ENCODE data around the gene EPG5. TPM values are rescaled to one million over a fixed set of nuclear protein-coding genes. Genes with fewer than 3 reads are reported as not detected.

The EPG5 gene
- total RNA-seq, 1 experiment from 2014 or later: 16.1 TPM

- no peaks in the 10 kb centered on the region for H3K27me3 ChIP-seq (ENCODE audit: insufficient read depth, low read length)
- H2BK15ac ChIP-seq (ENCODE audit: low read depth, low read length): no peak overlapping the region
- Mint-ChIP-seq H3K36me3 (ENCODE audit: insufficient read depth in 1 of 3, low read depth in 3 of 3) (peaks cover 8 to 32% (median 13%) of the 10 kb centered on the region in 3 experiments), H3K4me3 (no peak overlapping the region), H3K27me3 (ENCODE audit: low read depth) (no peaks in the 10 kb centered on the region; the same call in 1 of the 2 replicates), H3K9me3 (peaks cover 27 to 36% of the 10 kb centered on the region in 2 experiments), H3K27ac (no peak overlapping the region), H3K4me1 (peaks cover 20 to 21% of the 10 kb centered on the region in 2 experiments)
- H4K91ac ChIP-seq (ENCODE audit: insufficient read length, low read depth, low read length): no peak overlapping the region
- H2BK20ac ChIP-seq (ENCODE audit: low read depth, low read length, poor library complexity, severe bottlenecking): no peak overlapping the region
- H3K4ac ChIP-seq (ENCODE audit: low read depth, low read length): no peak overlapping the region
- H4K8ac ChIP-seq (replicated peaks; ENCODE audit: insufficient read length, low read depth, low read length): no peak overlapping the region
- no peak overlapping the region for H3K4me2 ChIP-seq (ENCODE audit: insufficient read depth, insufficient read length, low read length)
- no peak overlapping the region for H4K5ac ChIP-seq (ENCODE audit: insufficient read length, low read depth, low read length)
- no peaks in the 10 kb centered on the region for H3K79me1 ChIP-seq (ENCODE audit: insufficient read depth, low read depth, low read length, poor library complexity, severe bottlenecking)
- H3K23ac ChIP-seq (ENCODE audit: insufficient read length, low read depth, low read length): no peak overlapping the region
- no peaks in the 10 kb centered on the region for H3K9me3 ChIP-seq (ENCODE audit: control insufficient read depth, low read depth, low read length)
- no peak overlapping the region for H3K27ac ChIP-seq (ENCODE audit: insufficient read length, low read depth, low read length)
- no peaks in the 10 kb centered on the region for H3K79me2 ChIP-seq (ENCODE audit: insufficient read depth, low read length)
- H3K56ac ChIP-seq (ENCODE audit: insufficient read length, low read depth, low read length): no peak overlapping the region
- no peak for TF ChIP-seq CTCF (conservative IDR thresholded peaks at IDR 0.05)
- no peak overlapping the region for H3K9ac ChIP-seq (ENCODE audit: extremely low read depth, insufficient read length, low read length)
- no peak overlapping the region for H2AFZ ChIP-seq (ENCODE audit: low read length)
- no peak for DNase-seq
- H2BK120ac ChIP-seq (ENCODE audit: low read depth, low read length, poor library complexity, severe bottlenecking): no peak overlapping the region
- no peak overlapping the region for H3T11ph ChIP-seq (ENCODE audit: low read length)
- WGBS (ENCODE audit: extremely low coverage, insufficient read length, low lambda C conversion rate): no CpG with 5 or more reads among the region's 2 CpGs
- H3K23me2 ChIP-seq (ENCODE audit: insufficient read length, low read depth, low read length, poor library complexity, severe bottlenecking): no peaks in the 10 kb centered on the region
- no peak overlapping the region for H3K14ac ChIP-seq (ENCODE audit: insufficient read depth, low read length)
- H2BK5ac ChIP-seq (ENCODE audit: insufficient read length, low read length): no peak overlapping the region
- peaks cover 2% of the 10 kb centered on the region; the same call in 1 of the 2 replicates for H3K4me1 ChIP-seq (ENCODE audit: insufficient read depth, low read length)
- H3K18ac ChIP-seq (ENCODE audit: insufficient read length, low read depth, low read length): no peak overlapping the region
- H4K20me1 ChIP-seq (ENCODE audit: control insufficient read depth, insufficient read depth, insufficient read length): no peaks in the 10 kb centered on the region
- H2BK12ac ChIP-seq (ENCODE audit: insufficient read length, low read depth, low read length): no peak overlapping the region
- no peak overlapping the region for H2AK5ac ChIP-seq (ENCODE audit: insufficient read length, low read length)
These were observed 160.9 kb downstream of the EPG5 start for GRCh38 chr18:45806226-45806625.
